SK-N-SH treated with all-trans-retinoic acid at 6 μM for 48 hours (cell line): Measurements from ENCODE around the gene GNG8.

Source experiments
- ATAC-seq: fragments of 200-7000 bp; cut with Tn5 transposase; 3 replicates; pipeline ENCODE4 v1.9.1; 2020; ENCODE audit warnings: mild to moderate bottlenecking, moderate library complexity
- ARNTL ChIP-seq: fragments of 450-650 bp; formaldehyde crosslinking; IDR thresholded peaks from 2 replicates; pipeline ENCODE4 v1.5.0; 2020; ENCODE audit warnings: low read depth, mild to moderate bottlenecking, moderate library complexity, borderline replicate concordance
- BACH2 ChIP-seq: fragments of 250-450 bp; sonication (Bioruptor Pico); IDR thresholded peaks from 2 replicates; pipeline ENCODE4 v1.9.0; 2021; ENCODE audit warnings: mild to moderate bottlenecking, borderline replicate concordance
- GLIS3 ChIP-seq: fragments of 250-450 bp; sonication (Bioruptor Pico); IDR thresholded peaks from 2 replicates; pipeline ENCODE4 v1.5.0; 2020; ENCODE audit warnings: mild to moderate bottlenecking, moderate library complexity
- SNAI2 ChIP-seq: fragments of 250-450 bp; sonication (Bioruptor Pico); IDR thresholded peaks from 2 replicates; pipeline ENCODE4 v1.5.0; 2020; ENCODE audit warnings: mild to moderate bottlenecking, moderate library complexity
- TOX ChIP-seq: fragments of 250-450 bp; sonication (Bioruptor Pico); IDR thresholded peaks from 2 replicates; pipeline ENCODE4 v1.8.0; 2021; ENCODE audit warnings: mild to moderate bottlenecking, moderate library complexity, borderline replicate concordance
- ZNF565 ChIP-seq: fragments of 450-650 bp; formaldehyde crosslinking; conservative IDR thresholded peaks from 2 replicates; pipeline ENCODE4 v1.5.0; 2020; ENCODE audit warnings: low read depth, mild to moderate bottlenecking, moderate library complexity
- ZNF70 ChIP-seq: fragments of 450-650 bp; formaldehyde crosslinking; IDR thresholded peaks from 2 replicates; pipeline ENCODE4 v1.5.0; 2020; ENCODE audit warnings: mild to moderate bottlenecking, moderate library complexity
- TF ChIP-seq, protein P1 (sequence below): fragments of 250-450 bp; sonication (Bioruptor Pico); IDR thresholded peaks from 2 replicates; pipeline ENCODE4 v1.8.0; 2021; ENCODE audit warnings: low read depth, mild to moderate bottlenecking, moderate library complexity, borderline replicate concordance
- TF ChIP-seq, protein P2 (sequence below): fragments of 250-450 bp; sonication (Bioruptor Pico); IDR thresholded peaks from 2 replicates; pipeline ENCODE4 v1.5.1; 2020; ENCODE audit warnings: low read depth, mild to moderate bottlenecking, moderate library complexity

The GNG8 gene

DNA sequence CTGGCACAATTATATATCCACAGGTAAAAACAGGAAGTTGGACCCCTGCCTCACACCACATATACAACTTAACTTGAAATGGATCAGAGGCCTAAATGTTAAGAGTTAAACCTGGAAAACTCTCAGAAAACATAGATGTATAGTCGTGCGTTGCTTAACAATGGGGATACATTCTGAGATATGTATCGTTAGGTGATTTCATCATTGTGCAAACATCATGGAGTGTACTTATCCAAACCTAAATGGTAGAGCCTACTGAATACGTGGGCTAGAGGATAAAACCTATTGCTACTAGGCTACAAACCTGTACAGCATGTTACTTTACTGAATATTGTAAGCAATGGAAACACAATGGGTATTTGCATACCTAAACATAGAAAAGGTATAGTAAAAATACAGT, 49.7 kb downstream of the GNG8 start:
- TF ChIP-seq, protein P1, sequence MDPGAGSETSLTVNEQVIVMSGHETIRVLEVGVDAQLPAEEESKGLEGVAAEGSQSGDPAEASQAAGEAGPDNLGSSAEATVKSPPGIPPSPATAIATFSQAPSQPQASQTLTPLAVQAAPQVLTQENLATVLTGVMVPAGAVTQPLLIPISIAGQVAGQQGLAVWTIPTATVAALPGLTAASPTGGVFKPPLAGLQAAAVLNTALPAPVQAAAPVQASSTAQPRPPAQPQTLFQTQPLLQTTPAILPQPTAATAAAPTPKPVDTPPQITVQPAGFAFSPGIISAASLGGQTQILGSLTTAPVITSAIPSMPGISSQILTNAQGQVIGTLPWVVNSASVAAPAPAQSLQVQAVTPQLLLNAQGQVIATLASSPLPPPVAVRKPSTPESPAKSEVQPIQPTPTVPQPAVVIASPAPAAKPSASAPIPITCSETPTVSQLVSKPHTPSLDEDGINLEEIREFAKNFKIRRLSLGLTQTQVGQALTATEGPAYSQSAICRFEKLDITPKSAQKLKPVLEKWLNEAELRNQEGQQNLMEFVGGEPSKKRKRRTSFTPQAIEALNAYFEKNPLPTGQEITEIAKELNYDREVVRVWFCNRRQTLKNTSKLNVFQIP (CRISPR knock-in tag), result no peak
- TF ChIP-seq, protein P2, sequence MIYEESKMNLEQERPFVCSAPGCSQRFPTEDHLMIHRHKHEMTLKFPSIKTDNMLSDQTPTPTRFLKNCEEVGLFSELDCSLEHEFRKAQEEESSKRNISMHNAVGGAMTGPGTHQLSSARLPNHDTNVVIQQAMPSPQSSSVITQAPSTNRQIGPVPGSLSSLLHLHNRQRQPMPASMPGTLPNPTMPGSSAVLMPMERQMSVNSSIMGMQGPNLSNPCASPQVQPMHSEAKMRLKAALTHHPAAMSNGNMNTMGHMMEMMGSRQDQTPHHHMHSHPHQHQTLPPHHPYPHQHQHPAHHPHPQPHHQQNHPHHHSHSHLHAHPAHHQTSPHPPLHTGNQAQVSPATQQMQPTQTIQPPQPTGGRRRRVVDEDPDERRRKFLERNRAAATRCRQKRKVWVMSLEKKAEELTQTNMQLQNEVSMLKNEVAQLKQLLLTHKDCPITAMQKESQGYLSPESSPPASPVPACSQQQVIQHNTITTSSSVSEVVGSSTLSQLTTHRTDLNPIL, result no peak
- TF ChIP-seq GLIS3 (CRISPR knock-in tag) (no peak), ZNF70 (no peak), ARNTL (CRISPR knock-in tag) (no peak), SNAI2 (CRISPR knock-in tag) (no peak)
- no peak for ATAC-seq

DNA sequence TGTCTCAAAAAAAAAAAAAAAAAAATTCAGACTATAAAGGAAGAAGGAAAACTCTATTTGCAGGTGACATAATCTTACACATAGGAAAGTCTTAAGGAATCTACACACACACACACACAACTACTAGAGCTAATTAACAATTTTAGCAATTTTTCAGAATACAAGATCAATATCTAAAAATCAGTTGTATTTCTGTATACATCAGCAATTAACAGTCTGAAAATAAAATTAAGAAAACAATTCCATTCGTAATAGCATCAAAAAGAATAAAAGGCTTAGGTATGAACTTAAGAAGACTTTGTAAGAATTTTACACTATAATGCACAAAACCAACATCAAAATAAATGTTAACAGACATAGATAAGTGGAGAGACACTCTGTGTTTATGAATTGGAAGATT, 50.5 kb downstream of the GNG8 start:
- TF ChIP-seq ZNF565, result no peak
- no peak for TF ChIP-seq TOX (CRISPR knock-in tag)
- no peak for TF ChIP-seq BACH2 (CRISPR knock-in tag)
- no peak for ATAC-seq
